A549 (cell line): ENCODE data around the gene FPR2. TPM values are rescaled to one million over a fixed set of nuclear protein-coding genes. Genes with fewer than 3 reads are reported as not detected.
"Not testable (repeated sequence)": the region's sequence is repeated elsewhere in the genome, so short reads cannot be mapped to it uniquely, and the experiment has no call there.

Source experiments
- ATAC-seq, 2 experiments: fragments of 200-7000 bp in 1 of 2; fragments of >200 bp in 1 of 2; cut with Nextera tagmentation in 1 of 2; cut with Tn5 transposase in 1 of 2; 3 replicates each; pipeline versions ENCODE4 v1.8.0 to v1.9.1; 2018 to 2020; ENCODE audit warnings: mild to moderate bottlenecking in 1 of 2, moderate library complexity in 1 of 2
- CTCF ChIA-PET: fragments of 300-600 bp; sonication (Branson Sonifier 250); formaldehyde crosslinking; extraction: SDS; loops from one replicate; lab custom pipeline; 2021; ENCODE audit warnings: antibody characterized with exemption, inconsistent platforms; lab: Yijun Ruan, JAX
- POLR2A ChIA-PET: fragments of 350-600 bp; formaldehyde crosslinking; extraction: SDS; loops from one replicate; lab custom pipeline; 2021; ENCODE audit warnings: antibody characterized with exemption, inconsistent platforms; lab: Yijun Ruan, JAX
- DNase-seq, 2 experiments: peaks; one replicate each; pipeline versions ENCODE4 v3.0.0 to v3.0.0-alpha.2; 2011 to 2016; ENCODE audit warnings: low read depth in 1 of 2, low spot score in 1 of 2
- FAIRE-seq: peaks from 2 replicates; lab custom pipeline; 2011; peaks lifted over from hg19 to GRCh38; lab: Jason Lieb, UNC
- H3K27ac ChIP-seq, 2 experiments: fragments of >200 bp; sonication (Bioruptor Twin); formaldehyde crosslinking; 3 replicates each; pipeline ENCODE4 v1.5.1; 2016 to 2017
- H3K4me1 ChIP-seq: fragments of >200 bp; sonication (Bioruptor Twin); formaldehyde crosslinking; 3 replicates; pipeline ENCODE4 v1.6.1; 2016
- H3K4me2 ChIP-seq: fragments of >200 bp; sonication (Bioruptor Twin); formaldehyde crosslinking; 3 replicates; pipeline ENCODE4 v1.6.1; 2016
- H3K4me3 ChIP-seq: fragments of >200 bp; sonication (Bioruptor Twin); formaldehyde crosslinking; 3 replicates; pipeline ENCODE4 v1.5.1; 2016
- H3K9me3 ChIP-seq: fragments of >200 bp; sonication (Bioruptor Twin); formaldehyde crosslinking; 3 replicates; pipeline ENCODE4 v1.6.1; 2016
- ATOH8 ChIP-seq: fragments of 250-450 bp; sonication (Bioruptor Pico); IDR thresholded peaks from 2 replicates; pipeline ENCODE4 v1.5.0; 2020; ENCODE audit warnings: low read depth, mild to moderate bottlenecking, moderate library complexity
- CHD2 ChIP-seq: fragments of 150-350 bp; IDR thresholded peaks from 2 replicates; pipeline ENCODE4 v1.6.1; 2014; ENCODE audit warnings: low read length; ENCODE audit not compliant: partially characterized antibody
- EHF ChIP-seq: fragments of 250-450 bp; sonication (Bioruptor Pico); IDR thresholded peaks from 2 replicates; pipeline ENCODE4 v1.5.0; 2020; ENCODE audit warnings: mild to moderate bottlenecking
- ESRRA ChIP-seq: fragments of 150-350 bp; IDR thresholded peaks from 2 replicates; pipeline ENCODE4 v1.6.1; 2014; ENCODE audit warnings: mild to moderate bottlenecking, low read length, borderline replicate concordance
- FOSB ChIP-seq: fragments of 250-450 bp; sonication (Bioruptor Pico); IDR thresholded peaks from 2 replicates; pipeline ENCODE4 v1.5.0; 2020; ENCODE audit warnings: mild to moderate bottlenecking, moderate library complexity
- FOSL2 ChIP-seq, 2 experiments: fragments of 450-650 bp in 1 of 2; fragments of >200 bp in 1 of 2; sonication (Bioruptor Twin) in 1 of 2; formaldehyde crosslinking; IDR thresholded peaks; 2 replicates each; pipeline versions ENCODE4 v1.5.0 to v1.6.1; 2016 to 2020; ENCODE audit warnings: mild to moderate bottlenecking in 1 of 2, moderate library complexity in 1 of 2
- HES2 ChIP-seq: fragments of >200 bp; sonication (Bioruptor Twin); formaldehyde crosslinking; IDR thresholded peaks from 2 replicates; pipeline ENCODE4 v1.6.1; 2016
- HEYL ChIP-seq: fragments of 250-450 bp; sonication (Bioruptor Pico); IDR thresholded peaks from 2 replicates; pipeline ENCODE4 v1.8.0; 2021; ENCODE audit warnings: mild to moderate bottlenecking, moderate library complexity
- JUNB ChIP-seq: fragments of >200 bp; sonication (Bioruptor Twin); formaldehyde crosslinking; IDR thresholded peaks from 2 replicates; pipeline ENCODE4 v1.6.1; 2016
- KDM1A ChIP-seq: fragments of 200-600 bp; sonication (generic); IDR thresholded peaks from 2 replicates; pipeline ENCODE4 v1.6.1; 2016; ENCODE audit warnings: low read depth, mild to moderate bottlenecking
- KDM5A ChIP-seq: fragments of 200-600 bp; sonication (generic); IDR thresholded peaks from 2 replicates; pipeline ENCODE4 v1.6.1; 2016; ENCODE audit warnings: antibody characterized with exemption, mild to moderate bottlenecking
- MAZ ChIP-seq: fragments of 150-350 bp; IDR thresholded peaks from 2 replicates; pipeline ENCODE4 v1.6.1; 2014; ENCODE audit warnings: antibody characterized with exemption, low read depth, low read length, borderline replicate concordance
- MYC ChIP-seq: IDR thresholded peaks from 2 replicates; pipeline ENCODE4 v1.6.1; 2012; ENCODE audit warnings: mild to moderate bottlenecking, inconsistent platforms, low read length, improper control_type of control experiment, borderline replicate concordance
- NFE2L2 ChIP-seq: fragments of 150-350 bp; conservative IDR thresholded peaks from 2 replicates; pipeline ENCODE4 v1.6.1; 2014; ENCODE audit warnings: low read length
- NPAS2 ChIP-seq: fragments of 250-450 bp; sonication (Bioruptor Pico); IDR thresholded peaks from 2 replicates; pipeline ENCODE4 v1.8.0; 2022; ENCODE audit warnings: mild to moderate bottlenecking, moderate library complexity, borderline replicate concordance
- NR3C1 ChIP-seq: fragments of >200 bp; sonication (Bioruptor Twin); formaldehyde crosslinking; IDR thresholded peaks from 3 replicates; pipeline ENCODE4 v1.6.1; 2017
- PBX3 ChIP-seq: IDR thresholded peaks from 2 replicates; pipeline ENCODE4 v1.6.1; 2012
- PHF8 ChIP-seq: fragments of 200-600 bp; sonication (generic); IDR thresholded peaks from 2 replicates; pipeline ENCODE4 v1.6.1; 2016; ENCODE audit warnings: low read depth, mild to moderate bottlenecking, antibody characterized with exemption, moderate library complexity, borderline replicate concordance
- POLR2AphosphoS2 ChIP-seq: conservative IDR thresholded peaks from 2 replicates; pipeline ENCODE4 v1.6.1; 2012; ENCODE audit warnings: low read length, improper control_type of control experiment, inconsistent platforms
- RARB ChIP-seq: fragments of 250-450 bp; sonication (Bioruptor Pico); IDR thresholded peaks from 2 replicates; pipeline ENCODE4 v1.8.0; 2021; ENCODE audit warnings: mild to moderate bottlenecking, moderate library complexity
- RCOR1 ChIP-seq: fragments of 150-350 bp; IDR thresholded peaks from 2 replicates; pipeline ENCODE4 v1.6.1; 2014; ENCODE audit warnings: antibody characterized with exemption, low read length, low read depth
- TFCP2L1 ChIP-seq: fragments of 250-450 bp; sonication (Bioruptor Pico); IDR thresholded peaks from 2 replicates; pipeline ENCODE4 v1.5.0; 2021; ENCODE audit warnings: mild to moderate bottlenecking
- ZNF302 ChIP-seq: fragments of 250-450 bp; sonication (Bioruptor Pico); IDR thresholded peaks from 2 replicates; pipeline ENCODE4 v1.9.0; 2021; ENCODE audit warnings: inconsistent platforms, mild to moderate bottlenecking, moderate library complexity
- WGBS: methylation state at CpG from one replicate; pipeline ENCODE4 v1.1.6; 2017; ENCODE audit errors: missing lambda C conversion rate; 5-methylcytosine and 5-hydroxymethylcytosine counted together
- polyA plus RNA-seq, 4 experiments: library from polyadenylated mRNA; depleted of rRNA in 3 of 4; stranded (reverse); fragments of >200 nt; fragmentation: RNase III in 1 of 4; extraction: RNeasy Plus Mini Kit Qiagen cat#74134 plus additional on column Dnase treatment in 1 of 4; gene quantifications; 2 replicates in 3 of 4; 3 replicates in 1 of 4; pipeline ENCODE4 v1.2.3, GENCODE V29; 2011 to 2017

The FPR2 gene
- polyA plus RNA-seq, 2 of the 4 experiments (the other 2 are of a cell fraction): not detected

GRCh38 chr19:51737924-51738323 lies 23.1 kb upstream of the FPR2 start (continued):
- TF ChIP-seq HES2: no peak
- TF ChIP-seq RARB (CRISPR knock-in tag): no peak
- TF ChIP-seq NR3C1: no peak
- no peak for TF ChIP-seq FOSB (CRISPR knock-in tag)
- no peak for TF ChIP-seq NPAS2
- no peak for TF ChIP-seq TFCP2L1 (CRISPR knock-in tag)
- no peak for TF ChIP-seq RCOR1

- 51% methylated on average over 10 of the region's 10 CpGs for WGBS
- H3K4me2 ChIP-seq, ATAC-seq, FAIRE-seq, H3K27ac ChIP-seq, DNase-seq, H3K4me3 ChIP-seq, H3K4me1 ChIP-seq, POLR2A ChIA-PET: not testable (repeated sequence)
- H3K9me3 ChIP-seq: peaks cover 28% of the 10 kb centered on the region; the same call in 1 of the 3 replicates
- CTCF ChIA-PET: interaction anchor here (0.9 kb wide), 1 partner anchor 39 kb away, joined by 4 read pairs; no protein-coding TSS in a partner anchor
These were observed 22.5 kb upstream of the FPR2 start for GRCh38 chr19:51738523-51738922.

DNA sequence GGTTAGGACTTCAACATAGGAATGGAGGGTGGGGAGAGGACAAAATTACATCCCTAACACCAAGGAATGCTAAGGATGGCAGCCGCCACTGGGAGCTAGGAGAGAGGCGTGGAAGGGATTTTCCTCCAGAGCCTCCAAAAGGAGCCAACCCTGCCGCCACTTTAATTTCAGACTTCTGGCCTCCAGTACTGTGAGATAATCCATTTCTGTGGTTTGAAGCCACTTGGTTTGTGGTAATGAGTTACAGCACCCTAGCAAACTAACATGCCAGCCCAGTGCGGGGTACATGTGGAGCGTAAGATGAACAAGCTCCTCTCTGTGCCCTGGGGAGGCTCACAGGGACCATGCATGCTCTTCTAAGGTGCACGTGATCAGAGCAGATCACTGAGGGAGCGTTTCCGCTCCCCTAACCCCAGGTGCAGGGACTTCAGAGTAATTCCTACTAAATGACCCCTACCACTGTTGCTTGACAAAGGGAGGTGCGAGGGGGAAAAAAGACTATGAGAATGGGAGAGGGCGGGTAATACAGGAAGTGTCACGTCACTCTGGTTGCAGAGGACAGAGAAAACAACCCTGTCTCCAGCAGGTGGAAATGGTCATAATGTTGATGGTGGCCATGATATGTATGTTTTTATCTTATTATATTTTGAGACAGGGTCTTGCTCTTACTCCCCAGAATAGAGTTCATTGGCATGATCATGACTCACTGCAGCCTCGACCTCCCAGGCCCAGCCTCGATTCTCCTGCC lies 21.3 kb upstream of the FPR2 start:
- peaks cover 23% of the 10 kb centered on the region; the same call in 1 of the 3 replicates for H3K9me3 ChIP-seq
- TF ChIP-seq HES2 (no peak), PHF8 (no peak), NFE2L2 (no peak), ESRRA (no peak), KDM1A (no peak), PBX3 (no peak), ZNF302 (CRISPR knock-in tag) (no peak), NPAS2 (no peak), ATOH8 (CRISPR knock-in tag) (no peak), KDM5A (no peak), FOSL2 (IDR thresholded peaks at IDR 0.05) (no peak), FOSL2 (CRISPR knock-in tag; IDR thresholded peaks at IDR 0.05) (no peak), POLR2AphosphoS2 (no peak), CHD2 (no peak), MAZ (no peak), HEYL (CRISPR knock-in tag) (no peak), JUNB (no peak), EHF (CRISPR knock-in tag) (no peak), MYC (no peak)
- WGBS: 11% methylated on average over 13 of the region's 13 CpGs
- ATAC-seq (no peak), DNase-seq (no peak), FAIRE-seq (no peak)
- no peak overlapping the region for H3K4me2 ChIP-seq
- no peaks in the 10 kb centered on the region for H3K4me1 ChIP-seq
- ChIA-PET CTCF (interaction anchor here (0.6 to 0.8 kb wide), 3 partner anchors 13 to 336 kb away, joined by 3 read pairs; no protein-coding TSS in a partner anchor), POLR2A (no interaction called here)
- no peak overlapping the region for H3K27ac ChIP-seq
- no peak overlapping the region for H3K4me3 ChIP-seq
